ENCODE measurements around the gene ZNF800.

Gene ZNF800

GRCh38 chr7:127338122-127338521 is 54.4 kb downstream of the ZNF800 start:
- no peak for DNase-seq (ENCODE audit: low spot score)

DNA sequence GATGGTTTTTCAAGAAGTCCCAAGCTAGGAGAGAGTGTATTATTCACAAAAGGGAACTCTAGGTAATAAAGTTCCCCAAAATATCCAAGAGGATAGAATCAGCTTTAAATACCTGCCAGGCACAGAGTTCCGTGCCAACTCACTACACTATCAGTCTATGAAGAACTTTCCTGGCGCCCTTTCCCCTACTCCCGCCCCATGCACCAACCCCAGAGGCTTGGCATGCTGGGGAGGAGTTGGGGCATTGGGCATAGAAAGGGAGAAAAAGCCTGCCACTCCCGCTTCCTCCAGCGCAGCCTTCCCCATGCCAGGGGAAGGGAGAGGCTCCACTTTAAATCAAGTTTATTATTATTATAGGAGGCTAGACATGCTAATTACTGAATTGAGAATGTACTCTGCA is 54.9 kb downstream of the ZNF800 start:
- TF ChIP-seq, protein P1, sequence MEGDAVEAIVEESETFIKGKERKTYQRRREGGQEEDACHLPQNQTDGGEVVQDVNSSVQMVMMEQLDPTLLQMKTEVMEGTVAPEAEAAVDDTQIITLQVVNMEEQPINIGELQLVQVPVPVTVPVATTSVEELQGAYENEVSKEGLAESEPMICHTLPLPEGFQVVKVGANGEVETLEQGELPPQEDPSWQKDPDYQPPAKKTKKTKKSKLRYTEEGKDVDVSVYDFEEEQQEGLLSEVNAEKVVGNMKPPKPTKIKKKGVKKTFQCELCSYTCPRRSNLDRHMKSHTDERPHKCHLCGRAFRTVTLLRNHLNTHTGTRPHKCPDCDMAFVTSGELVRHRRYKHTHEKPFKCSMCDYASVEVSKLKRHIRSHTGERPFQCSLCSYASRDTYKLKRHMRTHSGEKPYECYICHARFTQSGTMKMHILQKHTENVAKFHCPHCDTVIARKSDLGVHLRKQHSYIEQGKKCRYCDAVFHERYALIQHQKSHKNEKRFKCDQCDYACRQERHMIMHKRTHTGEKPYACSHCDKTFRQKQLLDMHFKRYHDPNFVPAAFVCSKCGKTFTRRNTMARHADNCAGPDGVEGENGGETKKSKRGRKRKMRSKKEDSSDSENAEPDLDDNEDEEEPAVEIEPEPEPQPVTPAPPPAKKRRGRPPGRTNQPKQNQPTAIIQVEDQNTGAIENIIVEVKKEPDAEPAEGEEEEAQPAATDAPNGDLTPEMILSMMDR (IDR thresholded peaks at IDR 0.05; ENCODE audit: extremely low read depth, insufficient read depth, missing control alignments): no peak
- in situ Hi-C loops (cut with MboI; ENCODE audit: low pct_unique_long_range_greater_than_20kb, low sequenced_read_pairs, unreplicated experiment): no loop called here
- DNase-seq (ENCODE audit: low spot score): no peak

More at GRCh38 chr7:127338122-127338521, 54.4 kb downstream of the ZNF800 start:
- in situ Hi-C loops (cut with MboI; ENCODE audit: low pct_unique_long_range_greater_than_20kb, low sequenced_read_pairs, unreplicated experiment): no loop called here
- TF ChIP-seq, protein P1 (IDR thresholded peaks at IDR 0.05; ENCODE audit: extremely low read depth, insufficient read depth, missing control alignments): no peak

GRCh38 chr7:127336458-127336857 is 56.0 kb downstream of the ZNF800 start:
- TF ChIP-seq, protein P1 (IDR thresholded peaks at IDR 0.05; ENCODE audit: extremely low read depth, insufficient read depth, missing control alignments): no peak
- in situ Hi-C loops (cut with MboI; ENCODE audit: low pct_unique_long_range_greater_than_20kb, low sequenced_read_pairs, unreplicated experiment): no loop called here
- DNase-seq (ENCODE audit: low spot score): no peak

GRCh38 chr7:127332880-127333279 is 59.6 kb downstream of the ZNF800 start:
- DNase-seq (ENCODE audit: low spot score): no peak
- TF ChIP-seq, protein P1 (IDR thresholded peaks at IDR 0.05; ENCODE audit: extremely low read depth, insufficient read depth, missing control alignments): no peak
- in situ Hi-C loops (cut with MboI; ENCODE audit: low pct_unique_long_range_greater_than_20kb, low sequenced_read_pairs, unreplicated experiment): no loop called here

DNA sequence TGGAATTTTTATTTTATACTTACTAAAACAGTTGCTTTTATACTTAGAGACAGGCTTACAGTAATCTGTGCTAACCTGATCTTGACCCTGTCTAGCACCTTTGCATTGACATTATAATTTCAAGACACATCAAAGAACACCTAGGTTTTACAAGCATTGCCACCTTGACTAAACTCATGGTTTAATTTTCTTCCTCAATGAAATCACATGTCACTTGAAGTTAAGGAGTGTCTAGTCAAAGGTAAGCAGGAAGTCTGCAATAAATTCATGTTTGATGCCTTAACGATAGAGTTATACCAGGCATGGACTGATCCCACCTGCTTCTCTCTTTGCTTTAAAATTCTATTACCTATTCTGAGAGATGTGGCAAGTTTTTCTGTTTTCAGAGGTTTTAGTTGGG is 62.4 kb downstream of the ZNF800 start:
- DNase-seq (ENCODE audit: low spot score): no peak
- TF ChIP-seq, protein P1 (IDR thresholded peaks at IDR 0.05; ENCODE audit: extremely low read depth, insufficient read depth, missing control alignments): no peak
- in situ Hi-C loops (cut with MboI; ENCODE audit: low pct_unique_long_range_greater_than_20kb, low sequenced_read_pairs, unreplicated experiment): no loop called here

GRCh38 chr7:127322832-127323493 is 69.5 kb downstream of the ZNF800 start:
- TF ChIP-seq, protein P1 (IDR thresholded peaks at IDR 0.05; ENCODE audit: extremely low read depth, insufficient read depth, missing control alignments): no peak
- no peak for DNase-seq (ENCODE audit: low spot score)
- in situ Hi-C loops (cut with MboI; ENCODE audit: low pct_unique_long_range_greater_than_20kb, low sequenced_read_pairs, unreplicated experiment): no loop called here
